ENCODE measurements around the gene XG.

DNA sequence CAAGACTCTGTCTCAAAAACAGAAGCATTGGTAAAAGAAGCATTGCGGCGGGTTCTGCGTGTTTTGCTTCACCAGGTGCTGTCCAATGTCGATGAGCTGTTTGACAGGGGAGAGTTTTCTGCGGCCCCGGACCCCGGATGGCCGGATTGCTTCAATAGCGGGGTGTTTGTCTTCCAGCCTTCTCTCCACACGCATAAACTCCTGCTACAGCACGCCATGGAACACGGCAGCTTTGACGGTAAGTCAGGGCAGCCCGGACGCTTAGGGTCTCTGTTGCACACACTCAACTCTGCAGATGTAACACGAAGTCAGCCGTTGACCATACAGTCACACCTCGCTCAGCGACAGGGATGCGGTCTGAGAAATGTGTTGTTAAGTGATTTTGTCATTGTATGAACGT, 103.1 kb downstream of the XG start:
- TF ChIP-seq, protein P1, sequence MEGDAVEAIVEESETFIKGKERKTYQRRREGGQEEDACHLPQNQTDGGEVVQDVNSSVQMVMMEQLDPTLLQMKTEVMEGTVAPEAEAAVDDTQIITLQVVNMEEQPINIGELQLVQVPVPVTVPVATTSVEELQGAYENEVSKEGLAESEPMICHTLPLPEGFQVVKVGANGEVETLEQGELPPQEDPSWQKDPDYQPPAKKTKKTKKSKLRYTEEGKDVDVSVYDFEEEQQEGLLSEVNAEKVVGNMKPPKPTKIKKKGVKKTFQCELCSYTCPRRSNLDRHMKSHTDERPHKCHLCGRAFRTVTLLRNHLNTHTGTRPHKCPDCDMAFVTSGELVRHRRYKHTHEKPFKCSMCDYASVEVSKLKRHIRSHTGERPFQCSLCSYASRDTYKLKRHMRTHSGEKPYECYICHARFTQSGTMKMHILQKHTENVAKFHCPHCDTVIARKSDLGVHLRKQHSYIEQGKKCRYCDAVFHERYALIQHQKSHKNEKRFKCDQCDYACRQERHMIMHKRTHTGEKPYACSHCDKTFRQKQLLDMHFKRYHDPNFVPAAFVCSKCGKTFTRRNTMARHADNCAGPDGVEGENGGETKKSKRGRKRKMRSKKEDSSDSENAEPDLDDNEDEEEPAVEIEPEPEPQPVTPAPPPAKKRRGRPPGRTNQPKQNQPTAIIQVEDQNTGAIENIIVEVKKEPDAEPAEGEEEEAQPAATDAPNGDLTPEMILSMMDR (IDR thresholded peaks at IDR 0.05) = no peak
- no peak for TF ChIP-seq POLR2A (IDR thresholded peaks at IDR 0.05)
